Stimulated activated CD8-positive, alpha-beta memory T cell treated with anti-CD3 and anti-CD28 coated beads, Interleukin-12 subunit alpha, Interleukin-12 subunit beta, amount 100 ng/mL, for 1 hour (primary cell): Measurements from ENCODE around the gene TENM3.

Experiments
- DNase-seq: peaks from one replicate; pipeline ENCODE4 v3.0.0-alpha.2; 2020; ENCODE audit warnings: low read depth

Gene TENM3

GRCh38 chr4:182846036-182846435, 602.8 kb downstream of the TENM3 start:
- no peak for DNase-seq

GRCh38 chr4:182847576-182848450, 604.6 kb downstream of the TENM3 start:
- no peak for DNase-seq

- DNase-seq, result no peak
Observed at GRCh38 chr4:182848685-182849084, 605.5 kb downstream of the TENM3 start.
